GM18519 (cell line): ENCODE results near the gene STRN.

ENCODE experiments used
- ATAC-seq: cut with Tn5 transposase; IDR thresholded peaks from one replicate; pipeline ENCODE4 v1.9.1; 2021; ENCODE audit warnings: mild to moderate bottlenecking, moderate library complexity; ENCODE audit not compliant: unreplicated experiment, low FRiP score

STRN gene

GRCh38 chr2:36801088-36801487 is 165.2 kb downstream of the STRN start:
- no peak for ATAC-seq

DNA sequence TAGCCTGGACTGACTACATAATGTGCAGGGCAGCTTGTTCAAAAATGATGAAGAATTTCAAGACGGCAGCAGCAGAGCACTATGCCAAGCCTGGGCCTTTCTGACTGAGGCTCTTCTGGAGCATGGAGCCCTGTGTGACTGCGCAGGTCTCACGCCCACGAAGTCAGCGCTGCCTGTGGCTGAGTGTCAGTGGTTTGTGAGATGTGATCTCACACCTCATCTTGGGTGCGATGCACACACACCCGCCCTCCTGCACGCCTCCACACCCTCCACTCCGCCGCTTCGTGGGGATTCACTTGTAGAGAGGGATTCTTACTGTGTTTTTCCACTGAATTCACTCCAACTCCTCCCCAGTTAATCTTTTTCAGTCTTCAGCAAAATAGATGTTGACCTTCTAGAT is 166.0 kb downstream of the STRN start:
- no peak for ATAC-seq

DNA sequence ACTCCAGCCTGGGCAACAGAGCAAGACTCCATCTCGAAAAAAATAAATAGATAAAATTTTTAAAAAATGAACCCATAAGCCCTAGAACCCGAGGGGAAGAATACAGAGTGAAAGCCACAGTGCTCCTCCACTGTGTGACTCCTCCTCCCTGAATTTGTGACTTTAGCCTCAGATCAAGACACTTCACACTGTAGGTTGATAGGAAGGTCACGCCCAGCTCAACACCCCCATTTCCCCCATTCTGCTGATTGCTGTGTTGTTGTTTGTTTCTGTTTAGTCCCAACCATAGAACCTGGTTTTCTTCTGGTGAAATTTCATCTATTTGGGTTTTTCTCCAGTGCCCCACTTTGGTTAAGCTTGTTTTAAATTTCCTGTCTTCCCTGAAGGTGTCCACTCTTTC is 167.6 kb downstream of the STRN start:
- no peak for ATAC-seq

- no peak for ATAC-seq
These were observed 168.8 kb downstream of the STRN start for GRCh38 chr2:36797324-36798070.
